GM19372 (cell line): ENCODE data around the gene PPP1R1B.

Experiments used
- ATAC-seq: cut with Tn5 transposase; IDR thresholded peaks from one replicate; pipeline ENCODE4 v1.9.1; 2021; ENCODE audit warnings: mild to moderate bottlenecking, low read depth, moderate library complexity; ENCODE audit not compliant: unreplicated experiment

The PPP1R1B gene

DNA sequence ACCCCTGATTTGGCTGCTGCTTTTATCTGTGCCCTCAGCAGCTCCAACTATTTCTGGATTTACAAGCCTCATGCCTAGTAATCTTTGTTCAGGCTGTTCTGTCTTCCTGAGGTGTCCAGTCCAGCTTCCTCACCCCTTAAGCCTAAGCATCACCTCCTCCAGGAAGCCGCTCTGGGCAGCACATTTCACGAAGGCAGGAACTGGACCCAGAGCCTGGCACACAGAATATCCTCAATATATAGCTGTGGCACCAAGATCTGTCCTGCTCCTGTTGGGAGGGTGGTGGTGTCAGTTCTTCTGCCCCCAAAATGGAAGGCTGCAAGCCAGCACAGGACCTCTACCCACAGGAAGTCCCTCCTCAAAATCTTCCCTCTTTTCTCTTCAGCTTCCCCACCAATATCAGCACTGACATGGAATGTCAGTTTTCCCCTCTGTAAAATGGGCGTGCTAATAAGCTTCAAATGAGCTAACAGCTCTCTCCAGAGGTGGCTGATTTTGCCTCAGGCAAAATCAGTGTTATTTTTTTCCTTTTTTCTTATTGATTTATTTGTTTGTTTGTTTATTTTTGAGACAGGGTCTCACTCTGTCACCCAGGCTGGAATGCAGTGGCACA is 12.1 kb upstream of the PPP1R1B start:
- ATAC-seq: no peak

DNA sequence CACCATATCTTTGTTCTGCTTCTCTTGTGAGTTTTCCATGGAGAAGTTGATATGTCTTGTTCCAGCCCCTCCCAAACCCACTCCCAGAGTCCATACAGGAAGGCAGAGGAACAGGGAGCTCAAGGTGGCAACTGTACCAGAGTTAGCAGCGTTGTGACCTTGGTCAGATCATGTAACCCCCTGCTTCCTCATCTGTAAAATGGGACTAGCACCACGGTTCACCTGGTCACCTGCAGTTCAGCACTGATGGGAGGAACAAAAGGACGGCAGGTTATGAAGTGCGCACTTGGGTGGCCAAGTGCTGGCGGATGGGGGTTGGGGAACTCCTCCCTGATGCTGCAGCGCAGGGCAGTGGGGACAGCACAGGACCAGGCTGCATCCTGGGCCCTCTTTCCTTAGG is 11.3 kb upstream of the PPP1R1B start:
- ATAC-seq: no peak

DNA sequence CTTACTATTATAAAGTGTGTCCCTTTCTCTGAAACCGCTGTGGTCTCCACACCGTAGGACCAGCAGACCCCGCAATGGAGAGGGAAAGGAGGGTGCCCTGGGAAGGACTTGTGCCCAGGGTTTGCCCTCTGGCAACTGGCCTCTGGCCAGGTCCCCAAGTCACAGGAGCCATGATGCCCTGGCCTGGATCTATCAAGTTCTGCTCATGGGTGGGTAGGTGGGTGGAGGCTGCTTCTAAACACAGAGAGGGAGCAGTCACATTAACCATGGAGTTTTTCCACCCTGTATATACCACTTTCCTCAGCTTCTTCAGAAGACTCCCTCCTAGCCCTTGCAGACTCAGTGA is 9.7 kb upstream of the PPP1R1B start:
- no peak for ATAC-seq

DNA sequence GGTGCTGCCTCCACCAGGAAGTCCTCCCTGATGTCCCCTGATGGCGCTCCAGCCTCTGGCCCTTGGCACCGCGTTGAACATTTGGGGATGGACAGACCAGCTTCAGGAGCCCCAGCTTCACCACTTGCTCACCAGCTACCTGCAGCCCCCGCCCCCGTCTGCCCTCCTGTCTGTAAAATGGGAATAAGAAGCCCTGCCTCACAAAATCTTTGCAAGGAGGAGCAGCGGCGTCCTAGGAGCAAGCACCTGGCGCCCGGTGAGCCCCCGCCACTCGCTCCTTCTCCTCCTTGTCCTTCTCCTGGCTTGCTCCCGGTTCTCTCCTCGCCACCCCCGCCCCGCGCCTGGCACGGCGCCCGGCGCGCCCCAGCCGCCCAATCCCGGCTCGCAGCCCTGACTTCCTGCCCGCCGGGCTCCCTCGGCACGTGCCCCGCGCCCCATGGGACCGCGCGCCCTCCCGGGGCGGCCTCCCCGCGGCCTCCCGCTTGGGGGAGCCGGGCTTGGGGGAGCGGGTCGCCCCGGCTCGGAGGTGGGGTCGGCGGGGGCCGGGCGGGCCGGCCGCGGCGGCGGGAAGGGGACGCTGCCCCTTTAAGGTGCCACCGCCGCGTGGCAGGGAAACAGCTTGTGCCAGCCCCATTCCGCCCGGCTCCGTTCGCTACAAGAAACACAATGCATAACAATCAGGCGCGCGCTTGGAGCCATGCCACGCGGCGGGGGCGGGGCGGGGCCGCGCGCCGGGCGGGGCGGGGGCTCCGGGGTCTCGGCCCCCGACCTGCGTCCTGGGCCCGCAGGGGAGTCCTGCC is 9.1 kb upstream of the PPP1R1B start:
- ATAC-seq: no peak

DNA sequence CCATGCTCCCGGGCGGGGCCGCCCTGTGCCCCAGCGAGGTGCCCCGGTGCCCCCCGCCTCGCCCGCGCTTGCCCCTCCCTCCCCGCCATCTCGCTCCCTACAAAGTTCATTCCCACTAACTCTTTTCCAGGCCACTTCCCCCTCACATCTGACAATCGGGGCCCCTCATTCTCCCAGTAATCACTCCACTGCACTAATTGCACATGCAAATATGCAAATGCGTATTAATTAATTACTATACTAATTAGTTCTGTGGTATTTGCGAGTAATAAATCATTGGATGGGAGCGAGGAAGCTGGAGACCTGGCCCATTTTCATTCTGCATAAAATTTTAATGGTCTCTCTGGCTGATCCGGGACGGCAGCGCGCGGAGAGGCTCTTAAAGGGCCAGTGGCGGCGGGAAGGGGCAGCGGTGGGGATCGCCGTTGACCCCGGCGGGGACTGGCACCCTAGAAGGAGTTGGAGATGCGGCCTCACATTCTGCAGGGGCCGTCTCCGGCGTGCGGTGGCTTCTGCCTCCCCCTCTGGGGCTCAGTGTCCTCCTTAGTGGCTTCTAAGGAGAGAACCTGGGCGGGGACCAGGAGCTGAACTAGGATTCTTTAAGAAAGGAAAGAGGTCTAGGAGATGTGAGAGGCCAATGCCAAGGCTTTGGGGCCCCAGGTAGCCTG is 8.4 kb upstream of the PPP1R1B start:
- no peak for ATAC-seq

DNA sequence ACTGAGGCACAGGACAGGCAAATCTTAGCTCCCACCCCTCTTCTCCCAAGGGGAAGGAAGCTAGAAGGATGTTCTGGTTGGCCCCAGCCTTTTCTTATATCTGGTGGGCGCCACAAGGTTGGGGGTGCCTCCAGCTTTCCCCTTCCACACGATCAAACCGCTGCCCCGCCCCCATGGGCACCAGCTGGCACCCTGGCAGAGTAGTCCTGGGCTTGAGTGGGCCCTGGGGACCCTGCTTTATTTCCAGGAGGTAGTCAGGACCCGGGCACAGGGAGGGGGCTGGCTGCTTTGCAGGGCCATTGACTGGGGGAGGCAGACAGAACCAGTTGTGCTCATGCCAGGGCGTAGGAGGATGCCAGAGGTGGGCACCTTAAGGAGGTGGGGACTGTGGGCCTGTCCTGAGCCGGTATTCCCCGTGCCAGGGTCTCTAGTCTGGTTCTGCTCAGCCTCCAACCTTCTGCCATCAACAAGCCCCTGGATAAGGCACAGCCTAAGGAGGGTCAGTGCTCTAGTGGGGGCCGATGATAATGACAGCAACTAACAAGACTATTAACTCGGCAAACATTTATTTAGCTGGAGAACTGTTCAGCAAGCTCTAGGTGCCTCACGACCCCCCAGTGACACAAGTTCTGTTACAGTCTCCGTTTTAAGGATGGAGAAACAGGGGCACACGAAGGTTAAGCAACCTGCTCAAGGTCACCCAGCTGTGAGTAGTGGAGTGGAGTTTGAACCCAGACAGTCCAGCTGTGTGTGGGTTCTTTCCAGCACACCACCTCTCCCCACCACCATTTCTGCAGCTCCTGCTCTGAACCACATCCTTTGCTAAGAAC is 7.6 kb upstream of the PPP1R1B start:
- ATAC-seq: no peak

DNA sequence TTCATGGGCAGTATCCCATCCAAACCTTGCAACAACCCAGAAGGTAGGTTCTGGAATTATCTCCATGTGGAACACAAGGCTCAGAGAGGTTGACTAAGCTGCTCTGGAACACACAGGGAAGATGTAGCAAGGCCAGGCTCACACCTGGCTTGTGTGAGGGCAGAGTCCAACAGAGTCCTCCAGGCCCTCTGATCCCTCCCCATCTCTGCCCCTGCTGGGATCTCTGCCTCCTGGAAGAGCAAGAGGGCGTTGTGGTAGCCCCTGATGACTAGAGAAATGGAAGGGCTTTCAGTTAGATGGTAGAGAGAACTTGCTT is 7.0 kb upstream of the PPP1R1B start:
- no peak for ATAC-seq

DNA sequence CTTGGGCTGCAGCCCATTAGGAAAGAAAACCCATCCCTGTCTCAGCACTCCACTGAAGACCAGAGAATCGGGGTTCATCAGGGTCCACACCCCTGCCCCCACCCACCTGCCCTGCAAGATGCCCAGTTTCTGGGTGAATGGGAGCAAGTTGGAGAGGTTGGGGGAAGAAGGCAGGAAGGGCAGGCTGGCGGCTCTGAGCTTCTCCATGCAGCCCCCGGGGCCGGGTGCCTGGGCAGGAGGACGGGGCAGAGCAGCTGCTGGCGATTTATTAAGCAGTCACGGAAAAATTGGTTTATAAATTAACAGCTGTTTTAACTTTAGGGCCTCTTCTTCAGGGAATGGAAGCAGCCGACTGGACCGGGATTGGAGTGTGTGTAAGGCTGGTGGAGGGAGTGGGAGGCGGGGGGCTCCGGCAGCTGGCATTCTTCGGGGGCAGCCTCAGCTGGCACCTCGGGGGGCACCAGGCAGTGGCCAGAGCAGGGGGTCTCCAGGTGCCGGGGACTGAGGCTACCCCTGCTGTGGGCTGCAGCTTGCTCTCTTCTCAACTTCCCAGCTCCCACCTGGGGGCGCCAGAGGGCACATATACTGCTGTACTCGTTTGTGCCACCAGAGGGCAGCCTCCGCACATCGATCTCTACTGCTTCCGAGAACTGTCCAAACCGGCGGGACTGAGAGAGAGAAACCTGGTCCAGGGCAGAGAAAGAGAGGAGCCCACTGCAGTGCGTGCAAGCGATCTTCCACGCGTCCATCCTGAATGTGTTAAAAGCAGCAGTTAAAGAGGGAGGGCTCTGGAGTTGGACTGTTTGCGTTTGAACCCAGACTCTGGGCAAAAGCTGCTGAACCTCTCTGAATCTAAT is 5.0 kb upstream of the PPP1R1B start:
- ATAC-seq: peak; percentile 58

DNA sequence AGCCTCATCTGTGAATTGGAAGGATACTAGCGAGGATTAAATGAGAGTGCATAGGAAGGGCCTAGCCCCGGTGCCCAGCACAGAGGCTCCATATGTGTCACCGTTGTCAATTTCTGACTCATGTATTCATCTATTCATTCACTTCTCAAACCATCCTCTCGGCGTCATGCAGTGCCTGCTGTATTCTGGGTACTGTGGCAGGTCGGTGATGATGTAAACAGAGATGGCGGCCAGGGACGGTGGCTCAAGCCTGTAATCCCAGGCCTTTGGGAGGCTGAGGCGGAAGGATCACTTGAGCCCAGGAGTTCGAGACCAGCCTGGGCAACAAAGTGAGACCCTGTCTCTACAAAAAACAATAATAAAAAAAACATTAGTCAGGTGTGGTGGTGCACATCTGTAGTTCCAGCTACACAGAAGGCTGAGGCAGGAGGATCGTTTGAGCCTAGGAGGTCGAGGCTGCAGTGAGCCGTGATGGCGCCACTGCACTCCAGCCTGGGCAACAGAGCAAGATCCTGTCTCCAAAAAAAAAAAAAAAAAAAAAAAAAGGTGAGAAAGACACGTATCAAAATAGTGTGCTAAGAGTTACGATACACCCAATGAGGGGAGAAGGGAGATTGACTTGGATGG is 4.3 kb upstream of the PPP1R1B start:
- ATAC-seq: no peak

DNA sequence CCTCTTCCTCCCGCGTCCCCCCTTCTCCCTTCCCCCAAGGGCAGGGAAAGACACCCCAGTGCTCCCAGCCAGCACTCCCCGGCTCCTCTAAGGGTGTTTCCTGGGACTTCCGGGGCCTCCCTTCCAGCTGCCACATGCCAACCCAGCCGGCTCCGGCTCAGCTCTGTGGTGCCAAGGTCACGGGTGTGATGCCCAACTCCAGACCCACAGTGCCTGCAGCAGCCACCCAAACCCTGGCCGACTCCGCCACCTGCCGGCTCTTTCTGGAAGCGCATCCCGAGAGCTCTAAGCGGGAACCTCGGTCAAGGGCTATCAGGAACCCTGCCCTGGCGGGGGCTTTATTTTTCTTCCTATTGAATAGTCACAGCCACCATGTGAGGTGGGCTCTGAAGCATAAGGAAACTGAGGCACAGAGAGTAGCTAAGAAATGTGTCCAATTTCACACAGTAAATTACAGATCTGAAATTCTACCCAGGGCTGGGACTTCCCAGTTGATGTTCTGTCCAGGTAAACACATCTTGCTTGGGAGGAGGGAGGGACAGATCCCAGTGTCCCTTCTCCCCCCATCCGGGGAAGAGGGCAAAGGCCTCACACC is 3.3 kb upstream of the PPP1R1B start:
- peak; percentile 60 for ATAC-seq

DNA sequence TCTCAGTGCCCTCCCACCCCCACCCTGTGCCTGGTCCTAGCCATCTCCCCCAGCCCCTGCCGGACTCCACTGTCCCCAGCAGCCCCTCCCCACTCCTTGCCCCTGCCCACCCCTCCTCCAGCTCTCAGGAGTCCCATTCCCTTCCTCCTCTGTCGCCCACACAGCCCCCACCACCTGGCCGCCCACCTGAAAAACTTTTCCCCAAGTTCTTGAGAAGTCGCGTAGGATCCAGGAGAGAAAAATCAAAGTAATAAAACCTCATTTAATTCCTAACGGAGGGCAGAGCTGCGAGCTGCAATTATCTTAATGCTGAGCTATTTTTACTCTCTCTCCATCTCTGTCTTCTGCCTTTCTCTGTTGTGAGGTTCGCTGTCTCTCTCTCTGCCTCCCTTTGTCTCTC is 2.4 kb upstream of the PPP1R1B start:
- ATAC-seq: no peak

DNA sequence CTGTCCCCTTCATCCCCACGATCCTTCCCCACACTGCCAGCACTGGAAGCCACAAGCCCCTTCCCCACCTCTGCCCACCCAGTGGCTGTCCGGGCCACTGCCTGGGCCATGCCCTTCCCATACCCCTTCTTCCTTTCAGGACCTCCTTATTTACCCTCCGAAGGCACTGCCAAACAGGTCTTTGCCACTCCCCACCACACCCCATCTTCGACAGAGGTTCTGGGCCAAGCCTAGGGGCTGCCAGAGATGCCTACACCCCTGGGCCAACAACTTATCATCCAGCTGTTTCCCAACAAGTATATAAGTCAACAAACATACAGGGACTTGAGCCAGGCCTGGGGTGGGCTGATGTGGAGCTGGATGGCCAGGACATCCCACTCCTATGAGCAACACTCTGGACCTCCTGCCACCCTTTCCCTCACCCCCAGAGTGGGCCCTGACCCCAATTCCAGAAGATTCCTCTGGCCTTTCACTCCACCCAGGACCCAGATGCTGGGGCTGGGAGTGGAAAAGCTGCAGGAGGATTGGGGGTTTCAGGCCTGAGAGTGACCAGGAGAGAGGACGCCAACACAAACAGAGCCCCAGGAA is 1.5 kb upstream of the PPP1R1B start:
- no peak for ATAC-seq

DNA sequence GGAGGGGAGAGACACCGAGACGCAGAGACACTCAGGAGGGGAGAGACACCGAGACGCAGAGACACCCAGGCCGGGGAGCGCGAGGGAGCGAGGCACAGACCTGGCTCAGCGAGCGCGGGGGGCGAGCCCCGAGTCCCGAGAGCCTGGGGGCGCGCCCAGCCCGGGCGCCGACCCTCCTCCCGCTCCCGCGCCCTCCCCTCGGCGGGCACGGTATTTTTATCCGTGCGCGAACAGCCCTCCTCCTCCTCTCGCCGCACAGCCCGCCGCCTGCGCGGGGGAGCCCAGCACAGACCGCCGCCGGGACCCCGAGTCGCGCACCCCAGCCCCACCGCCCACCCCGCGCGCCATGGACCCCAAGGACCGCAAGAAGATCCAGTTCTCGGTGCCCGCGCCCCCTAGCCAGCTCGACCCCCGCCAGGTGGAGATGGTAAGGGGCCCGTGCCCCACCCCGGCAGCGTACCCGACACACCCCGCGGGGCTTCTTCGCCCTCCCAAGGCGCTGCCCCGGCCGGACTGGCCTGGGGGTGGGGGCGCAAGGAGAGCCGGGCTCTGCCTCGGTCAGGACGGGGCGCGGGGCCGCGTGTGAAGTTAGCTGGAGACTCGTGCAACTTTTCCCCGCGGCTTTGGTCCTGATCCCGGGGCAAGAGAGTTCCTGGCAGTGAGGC is 427 bp downstream of the PPP1R1B start:
- no peak for ATAC-seq

DNA sequence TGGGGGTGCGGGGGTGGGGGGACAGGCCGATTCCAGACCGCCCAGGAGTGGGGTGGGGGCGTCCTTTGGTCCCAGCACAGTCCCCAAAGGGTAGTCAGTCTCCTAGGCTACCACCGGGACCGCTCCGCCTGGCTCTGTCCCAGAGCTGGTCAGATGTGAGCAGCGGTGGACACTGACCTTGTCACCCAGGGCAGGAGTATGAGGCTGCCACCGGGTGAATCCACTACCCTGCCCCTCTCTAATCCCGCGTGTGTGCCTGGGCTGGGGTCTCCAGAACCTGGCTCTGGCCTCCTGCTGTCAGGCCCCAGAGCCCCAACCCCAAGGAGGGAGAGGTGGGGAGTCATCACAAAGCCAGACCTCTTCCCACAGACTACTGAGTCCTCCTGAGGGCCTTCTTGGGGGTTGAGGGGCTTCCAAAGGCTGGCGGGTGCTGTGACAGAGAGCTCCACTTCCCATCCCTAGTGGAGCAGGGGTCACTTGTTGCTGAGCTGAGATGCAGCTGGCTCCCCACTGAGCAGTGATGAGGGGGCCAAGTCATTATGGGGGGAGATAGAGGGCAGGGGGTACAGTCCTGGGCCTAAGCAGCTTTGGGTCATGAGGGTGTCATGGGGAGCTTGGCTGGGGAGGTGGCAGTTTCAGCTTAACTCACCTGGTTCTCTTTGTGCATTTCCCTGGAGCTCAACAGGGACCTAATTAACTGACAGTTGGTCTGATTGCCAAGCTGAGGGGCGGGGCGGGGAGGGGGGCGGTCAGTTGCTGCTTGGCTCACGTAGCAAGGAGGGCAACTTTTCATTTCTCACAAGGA is 1.2 kb downstream of the PPP1R1B start:
- ATAC-seq: no peak

DNA sequence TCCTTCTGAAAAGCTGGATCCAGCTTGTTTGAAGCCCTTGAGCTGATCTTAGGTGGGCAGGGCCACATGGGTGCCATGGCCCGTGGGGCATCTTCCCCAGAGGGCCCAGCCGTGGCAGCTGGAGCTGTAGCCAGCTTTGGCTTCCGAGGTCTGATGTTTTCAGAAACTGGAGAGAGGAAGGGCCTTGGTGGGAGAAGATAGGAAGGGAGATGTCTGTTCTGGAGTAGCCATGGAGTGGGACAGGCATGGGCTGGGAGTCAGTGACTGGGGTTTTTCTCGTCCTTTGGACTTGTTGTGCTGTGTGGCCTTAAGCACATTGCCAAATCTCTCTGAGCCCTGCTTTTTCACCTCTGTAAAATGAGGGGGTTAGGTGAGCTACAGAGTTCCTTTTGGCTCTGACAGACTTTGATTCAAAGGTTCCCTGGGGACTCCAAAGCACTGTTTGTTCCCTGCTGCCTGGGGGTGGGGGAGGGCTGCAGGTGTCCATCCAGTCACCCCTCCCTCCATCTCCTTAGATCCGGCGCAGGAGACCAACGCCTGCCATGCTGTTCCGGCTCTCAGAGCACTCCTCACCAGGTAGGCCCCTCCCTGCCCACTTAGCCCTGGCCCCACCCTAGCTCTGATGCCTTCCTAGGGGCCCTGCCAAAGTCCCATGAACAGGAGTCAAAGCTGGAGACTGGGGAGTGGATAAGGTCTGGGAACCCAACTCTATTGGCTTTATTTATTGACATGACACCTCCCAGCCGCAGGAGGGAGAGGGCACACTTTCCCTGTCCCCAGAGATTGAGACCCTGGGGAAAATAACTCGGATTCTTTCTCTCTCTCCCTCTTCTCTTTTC is 2.1 kb downstream of the PPP1R1B start:
- no peak for ATAC-seq

DNA sequence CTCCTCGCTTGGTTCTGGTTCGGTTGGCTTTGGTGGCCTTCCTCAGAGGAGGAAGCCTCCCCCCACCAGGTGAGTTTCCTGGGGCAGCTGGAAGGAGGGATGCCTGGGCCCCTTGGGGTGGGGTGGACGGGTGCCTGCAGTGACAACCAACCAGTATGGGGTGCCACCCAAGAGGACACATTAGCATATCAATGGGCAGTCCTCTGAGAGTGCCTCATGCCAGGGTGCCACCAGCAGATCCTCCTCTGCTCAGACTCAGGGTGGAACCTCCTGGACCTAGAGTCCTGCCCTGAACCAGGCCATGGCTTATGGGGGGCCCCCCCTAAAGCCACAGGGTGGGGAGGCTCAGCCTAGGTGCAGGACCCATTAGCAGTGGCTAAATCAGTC is 2.7 kb downstream of the PPP1R1B start:
- no peak for ATAC-seq

DNA sequence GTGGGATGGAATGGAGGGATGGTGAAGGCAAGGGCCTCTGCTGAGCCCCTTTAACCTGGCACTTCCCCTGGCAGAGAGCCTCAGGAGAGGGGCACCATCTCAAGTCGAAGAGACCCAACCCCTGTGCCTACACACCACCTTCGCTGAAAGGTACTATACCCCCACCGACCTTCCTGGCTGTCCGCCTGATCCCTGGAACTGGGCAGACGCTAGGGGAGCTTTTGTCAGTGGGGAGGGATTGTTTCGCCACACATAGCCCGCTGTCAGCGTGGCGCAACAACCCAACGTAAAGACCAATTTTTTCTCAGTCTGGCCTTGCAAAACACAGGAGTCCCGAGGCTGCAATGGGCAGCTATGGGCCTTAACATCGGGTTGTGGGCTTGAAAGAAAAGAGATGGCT is 3.1 kb downstream of the PPP1R1B start:
- no peak for ATAC-seq
